NT2/D1 (cell line): ENCODE results near the gene KRT10.

ENCODE experiments used
- SUZ12 ChIP-seq: IDR thresholded peaks from 2 replicates; pipeline ENCODE4 v1.6.1; 2011; ENCODE audit not compliant: insufficient read length, insufficient read depth; ENCODE audit errors: extremely low read depth
- ZNF274 ChIP-seq: IDR thresholded peaks from 2 replicates; pipeline ENCODE4 v1.6.1; 2011; ENCODE audit warnings: mild to moderate bottlenecking, low read depth, low read length

DNA sequence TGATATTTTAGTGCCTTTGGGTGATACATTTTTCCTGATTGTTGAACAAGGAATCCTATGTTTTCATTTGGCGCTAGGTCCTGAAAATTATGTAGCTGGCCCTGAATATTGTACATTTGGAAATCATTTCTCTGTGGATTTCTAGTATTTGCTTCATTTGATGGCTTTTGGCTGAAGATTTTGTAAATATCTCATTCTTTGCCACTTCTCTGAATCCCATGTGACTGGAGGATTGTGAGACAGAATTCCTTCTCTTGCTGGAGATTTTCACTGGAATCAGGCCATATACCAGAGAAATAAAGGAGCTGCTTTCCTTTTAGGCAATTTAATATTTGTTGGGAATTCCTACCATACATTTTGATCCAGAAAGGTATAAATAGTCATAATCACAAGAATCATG, 31.3 kb downstream of the KRT10 start:
- TF ChIP-seq SUZ12: no peak
- no peak for TF ChIP-seq ZNF274
